Heart left ventricle (tissue), 13 donors: ENCODE measurements around the gene AEBP2.

Experiments
- CTCF ChIP-seq, 12 donors: fragments of 200-600 bp; sonication (generic) in 4 of 12; IDR thresholded peaks; one replicate each; pipeline versions ENCODE4 v1.5.0 to v1.8.0; 2018 to 2022; ENCODE audit warnings: antibody characterized with exemption in 12 of 12, mild to moderate bottlenecking in 5 of 12
- POLR2A ChIP-seq, 2 donors: fragments of 450-650 bp; IDR thresholded peaks; one replicate each; pipeline ENCODE4 v1.6.1; 2017; ENCODE audit warnings: antibody characterized with exemption in 2 of 2, mild to moderate bottlenecking in 2 of 2, moderate library complexity in 2 of 2
- donor health status: ischemic (EF 13 %, LVEDD 7.1; RV severe dilation, severe dysfunction).
- donor health status: DM: no; HTN: yes; CAD: no.
- donor health status: DM: no; HTN: no; CAD: no.
- donor health status: ischemic (EF 25% LVEDD 6.9; RV normal size, moderate dysfunction).
- donor health status: ischemic (EF 25% LVEDD 5.7; RV mildly dilated, moderate dysfunction).
- donor health status: ischemic (EF 35%, LVEDD 5.7; RV mildly dilated, moderate dysfunction).
- donor health status: nonischemic (EF 11% LVEDD 7.7; RV severe dilation, severe dysfunction).
- donor health status: DM: yes; HTN: yes; CAD: no.
- donor health status: PGD.
- donor health status: ischemic (EF 29% LVEDD 5.4; RV normal size, mild dysfunction).
- donor health status: nonischemic (EF 23%, LVEDD 6.1; RV moderate dilation, normal function).

DNA sequence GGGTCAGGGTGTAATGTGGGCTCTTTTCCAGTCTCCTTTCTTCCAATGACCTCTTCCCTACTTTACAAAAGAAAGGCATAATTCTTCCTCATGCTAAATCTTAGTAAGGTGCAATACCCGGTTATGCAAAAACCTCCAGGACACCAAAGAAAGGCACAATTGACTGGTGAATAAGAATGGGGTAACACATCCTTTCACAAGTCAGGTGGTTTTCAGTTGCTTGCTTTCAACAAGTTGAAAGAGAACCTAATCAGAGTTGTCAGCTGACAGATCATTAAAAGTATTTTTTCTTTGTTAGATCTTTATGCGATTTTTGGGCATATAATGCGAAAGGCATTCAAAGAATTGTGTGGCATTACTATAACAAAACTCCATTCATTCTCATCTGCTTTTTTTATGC, 1.3 kb upstream of the AEBP2 start:
- no peak for TF ChIP-seq CTCF (IDR thresholded peaks at IDR 0.05)
- TF ChIP-seq POLR2A (IDR thresholded peaks at IDR 0.05) = no peak
